OCI-LY1 (cell line): ENCODE measurements around the gene AKT3.

Experiments
- CTCF ChIP-seq: fragments of 200-600 bp; sonication (generic), shearing (Covaris generic); IDR thresholded peaks from 2 replicates; pipeline ENCODE4 v1.5.1; 2017; ENCODE audit warnings: mild to moderate bottlenecking, antibody characterized with exemption, low read length, moderate library complexity, mixed read lengths
- EZH2 ChIP-seq: fragments of 200-600 bp; sonication (generic), shearing (Covaris generic); IDR thresholded peaks from 2 replicates; pipeline ENCODE4 v1.8.0; 2017; ENCODE audit warnings: borderline replicate concordance, mixed run types, mild to moderate bottlenecking, antibody characterized with exemption, low read length, moderate library complexity, mixed read lengths

DNA sequence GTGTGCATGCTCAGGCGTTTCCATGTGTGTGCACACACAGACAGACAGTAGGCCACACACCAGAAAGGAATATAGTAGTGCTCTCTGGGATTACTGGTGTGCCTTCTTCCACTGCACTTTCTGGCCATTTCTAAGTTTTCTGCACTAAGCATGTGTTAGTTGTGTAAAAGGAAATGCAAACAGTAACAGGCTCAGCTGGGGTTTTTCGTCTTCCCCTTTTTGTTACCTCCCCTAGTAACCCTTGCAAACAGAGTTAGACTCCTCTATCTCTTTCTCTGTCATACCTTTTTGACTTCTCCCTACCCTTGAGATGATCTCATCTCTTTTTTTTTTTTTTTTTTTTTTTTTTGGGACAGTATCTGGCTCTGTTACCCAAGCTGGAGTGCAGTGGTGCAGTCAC is 398.0 kb downstream of the AKT3 start:
- no peak for TF ChIP-seq CTCF
- no peak for TF ChIP-seq EZH2
